Activated naive CD4-positive, alpha-beta T cell treated with anti-CD3 and anti-CD28 coated beads, Interleukin-2, amount 10 ng/mL, durations not matched to agents 7 days and 5 days (primary cell): Measurements from ENCODE around the gene HS3ST3A1.

Experiments
- CTCF ChIA-PET: fragments of 350-600 bp; sonication (Branson Sonifier 250); formaldehyde crosslinking; loops from one replicate; lab custom pipeline; 2021; ENCODE audit warnings: antibody characterized with exemption; lab: Charles Lee
- DNase-seq: peaks from one replicate; pipeline ENCODE4 v3.0.0-alpha.2; 2020
- H3K27ac Mint-ChIP-seq: one replicate; pipeline ENCODE4 v1.8.0; 2021; ENCODE audit warnings: mild to moderate bottlenecking, moderate library complexity, mixed read lengths
- H3K27me3 Mint-ChIP-seq: one replicate; pipeline ENCODE4 v1.8.0; 2021; ENCODE audit warnings: mild to moderate bottlenecking, mixed read lengths
- H3K36me3 Mint-ChIP-seq: one replicate; pipeline ENCODE4 v1.8.0; 2021; ENCODE audit warnings: mixed read lengths
- H3K4me1 Mint-ChIP-seq: one replicate; pipeline ENCODE4 v1.8.0; 2021; ENCODE audit warnings: mixed read lengths
- H3K4me3 Mint-ChIP-seq: one replicate; pipeline ENCODE4 v1.8.0; 2021; ENCODE audit warnings: mild to moderate bottlenecking, moderate library complexity, mixed read lengths
- H3K9me3 Mint-ChIP-seq: one replicate; pipeline ENCODE4 v1.8.0; 2021; ENCODE audit warnings: mixed read lengths

The HS3ST3A1 gene

DNA sequence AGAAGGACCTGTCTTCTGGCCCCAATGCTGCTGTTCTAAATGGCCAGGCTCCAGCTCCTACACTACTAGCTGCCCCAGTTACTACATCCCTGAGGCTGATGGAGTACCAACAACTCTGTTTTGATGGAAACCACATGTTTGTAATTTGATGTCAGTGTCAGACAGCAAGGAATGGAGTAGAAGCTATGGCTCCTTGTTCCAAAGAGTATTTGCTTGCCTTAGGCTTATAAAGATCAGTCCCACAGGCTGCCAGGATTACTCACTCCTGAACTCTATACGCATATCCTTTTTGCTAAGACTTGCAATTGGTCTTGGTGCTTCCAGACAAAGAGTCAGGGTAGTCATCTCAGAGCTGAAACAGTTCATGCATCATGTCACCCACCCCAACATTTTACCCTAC is 139.6 kb downstream of the HS3ST3A1 start:
- H3K27me3 Mint-ChIP-seq: no peaks in the 10 kb centered on the region
- no peak for DNase-seq
- no peak overlapping the region for H3K27ac Mint-ChIP-seq
- H3K9me3 Mint-ChIP-seq: no peaks in the 10 kb centered on the region
- H3K4me1 Mint-ChIP-seq: no peaks in the 10 kb centered on the region
- H3K4me3 Mint-ChIP-seq: no peak overlapping the region
- H3K36me3 Mint-ChIP-seq: no peaks in the 10 kb centered on the region
- CTCF ChIA-PET: no interaction called here

GRCh38 chr17:13460261-13461000 is 141.3 kb downstream of the HS3ST3A1 start:
- Mint-ChIP-seq H3K9me3 (no peaks in the 10 kb centered on the region), H3K27ac (no peak overlapping the region), H3K4me3 (no peak overlapping the region), H3K27me3 (no peaks in the 10 kb centered on the region), H3K36me3 (no peaks in the 10 kb centered on the region), H3K4me1 (no peaks in the 10 kb centered on the region)
- CTCF ChIA-PET: no interaction called here
- DNase-seq: no peak

DNA sequence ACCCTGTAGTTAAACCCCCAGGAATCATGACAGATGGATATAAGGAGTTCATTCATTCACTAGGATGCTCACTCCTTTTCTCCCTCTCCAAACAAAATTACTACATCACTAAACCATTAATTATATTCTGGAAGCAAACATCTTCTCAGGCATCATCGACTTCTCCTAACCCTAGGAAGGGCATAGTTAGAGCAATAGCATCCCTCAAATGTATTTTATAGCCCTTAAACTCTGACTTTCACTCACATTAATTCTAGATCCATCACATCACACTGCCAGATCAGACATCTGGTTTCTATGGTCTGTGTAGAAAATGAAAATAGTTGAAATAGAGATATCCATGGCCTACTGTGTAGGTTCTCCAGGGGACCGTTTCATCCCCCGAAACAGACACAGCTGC is 143.9 kb downstream of the HS3ST3A1 start:
- H3K4me1 Mint-ChIP-seq: no peaks in the 10 kb centered on the region
- no peak overlapping the region for H3K27ac Mint-ChIP-seq
- no peak for DNase-seq
- H3K36me3 Mint-ChIP-seq: no peaks in the 10 kb centered on the region
- no peaks in the 10 kb centered on the region for H3K9me3 Mint-ChIP-seq
- CTCF ChIA-PET: no interaction called here
- no peak overlapping the region for H3K4me3 Mint-ChIP-seq
- no peaks in the 10 kb centered on the region for H3K27me3 Mint-ChIP-seq
